HL-60 (cell line): ENCODE results near the gene NUDT14.

Experiments
- POLR2AphosphoS5 ChIP-seq: IDR thresholded peaks from 2 replicates; pipeline ENCODE4 v1.6.1; 2012; ENCODE audit warnings: low read depth
- REST ChIP-seq: IDR thresholded peaks from 2 replicates; pipeline ENCODE4 v1.6.1; 2012; ENCODE audit warnings: low read depth; ENCODE audit not compliant: insufficient replicate concordance
- TF ChIP-seq, protein P1 (sequence below): IDR thresholded peaks from one replicate; pipeline ENCODE4 v1.5.1; 2011; ENCODE audit warnings: low read length, control low read depth, inconsistent platforms; ENCODE audit not compliant: insufficient read depth

GRCh38 chr14:105123064-105123665 lies 57.9 kb downstream of the NUDT14 start:
- TF ChIP-seq, protein P1, sequence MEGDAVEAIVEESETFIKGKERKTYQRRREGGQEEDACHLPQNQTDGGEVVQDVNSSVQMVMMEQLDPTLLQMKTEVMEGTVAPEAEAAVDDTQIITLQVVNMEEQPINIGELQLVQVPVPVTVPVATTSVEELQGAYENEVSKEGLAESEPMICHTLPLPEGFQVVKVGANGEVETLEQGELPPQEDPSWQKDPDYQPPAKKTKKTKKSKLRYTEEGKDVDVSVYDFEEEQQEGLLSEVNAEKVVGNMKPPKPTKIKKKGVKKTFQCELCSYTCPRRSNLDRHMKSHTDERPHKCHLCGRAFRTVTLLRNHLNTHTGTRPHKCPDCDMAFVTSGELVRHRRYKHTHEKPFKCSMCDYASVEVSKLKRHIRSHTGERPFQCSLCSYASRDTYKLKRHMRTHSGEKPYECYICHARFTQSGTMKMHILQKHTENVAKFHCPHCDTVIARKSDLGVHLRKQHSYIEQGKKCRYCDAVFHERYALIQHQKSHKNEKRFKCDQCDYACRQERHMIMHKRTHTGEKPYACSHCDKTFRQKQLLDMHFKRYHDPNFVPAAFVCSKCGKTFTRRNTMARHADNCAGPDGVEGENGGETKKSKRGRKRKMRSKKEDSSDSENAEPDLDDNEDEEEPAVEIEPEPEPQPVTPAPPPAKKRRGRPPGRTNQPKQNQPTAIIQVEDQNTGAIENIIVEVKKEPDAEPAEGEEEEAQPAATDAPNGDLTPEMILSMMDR: no peak
- no peak for TF ChIP-seq REST
- TF ChIP-seq POLR2AphosphoS5: no peak
